ENCODE results near the gene FAM83B. TPM values are rescaled to one million over a fixed set of nuclear protein-coding genes. Genes with fewer than 3 reads are reported as not detected.

The FAM83B gene
- total and polyA plus RNA-seq, 2 donors (not counting 3 experiments of a cell fraction or from before 2014, with no cell fraction given) = not detected

DNA sequence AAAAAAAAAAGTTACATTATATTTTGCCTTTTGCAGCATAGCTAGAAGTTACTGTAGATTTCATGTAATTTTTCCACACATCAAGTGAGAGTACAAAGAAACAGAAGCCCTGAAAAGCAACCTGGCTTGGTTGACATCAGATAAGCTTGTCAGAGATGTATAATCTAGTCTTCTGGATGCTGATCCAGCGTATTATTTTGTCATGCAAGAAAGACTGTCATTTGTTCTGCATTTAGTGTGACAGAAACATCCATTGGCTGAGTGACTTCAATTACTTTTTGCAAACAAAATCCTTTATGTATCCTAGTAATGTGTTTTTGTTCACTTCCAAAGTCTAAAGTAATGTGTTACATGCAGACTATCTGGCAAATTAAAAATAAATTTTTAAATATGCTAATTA is 75.3 kb downstream of the FAM83B start:
- intact Hi-C loops (cut with micrococcal nuclease) = no loop called here
- dilution Hi-C loops (cut with MboI; ENCODE audit: extremely low pct_ligation_motif_present, low sequenced_read_pairs) = no loop called here
- no peaks in the 10 kb centered on the region for H3K9me1 ChIP-seq (replicated peaks; ENCODE audit: control insufficient read depth, extremely low read depth, insufficient read depth, low read length)
- no peaks in the 10 kb centered on the region for H3K36me3 ChIP-seq (ENCODE audit: control insufficient read depth in 2 of 2, extremely low read depth in 1 of 2, insufficient read depth in 2 of 2, low read length in 2 of 2)
- no peak overlapping the region for H3K4me2 ChIP-seq (ENCODE audit: insufficient read depth, low read length)
- no peak overlapping the region for H2AFZ ChIP-seq (ENCODE audit: low read depth, low read length)
- H3K9me3 ChIP-seq (replicated peaks; ENCODE audit: control insufficient read depth, insufficient read depth, low read length) = no peaks in the 10 kb centered on the region
- no peak overlapping the region for H3K27ac ChIP-seq (ENCODE audit: insufficient read depth, low read depth, low read length)
- no peak overlapping the region for H3K9ac ChIP-seq (replicated peaks; ENCODE audit: extremely low read depth, insufficient read depth, low read length)
- no TSS peak for BruUV-seq (replicated peaks)
- ChIA-PET CTCF (no interaction called here), POLR2A (no interaction called here)
- no peaks in the 10 kb centered on the region for H3K4me1 ChIP-seq (ENCODE audit: control insufficient read depth, extremely low read depth, insufficient read depth, low read length)
- TF ChIP-seq, protein P1, sequence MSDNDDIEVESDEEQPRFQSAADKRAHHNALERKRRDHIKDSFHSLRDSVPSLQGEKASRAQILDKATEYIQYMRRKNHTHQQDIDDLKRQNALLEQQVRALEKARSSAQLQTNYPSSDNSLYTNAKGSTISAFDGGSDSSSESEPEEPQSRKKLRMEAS (IDR thresholded peaks at IDR 0.05; ENCODE audit: insufficient read depth, insufficient read length) = no peak
- TF ChIP-seq, protein P2, sequence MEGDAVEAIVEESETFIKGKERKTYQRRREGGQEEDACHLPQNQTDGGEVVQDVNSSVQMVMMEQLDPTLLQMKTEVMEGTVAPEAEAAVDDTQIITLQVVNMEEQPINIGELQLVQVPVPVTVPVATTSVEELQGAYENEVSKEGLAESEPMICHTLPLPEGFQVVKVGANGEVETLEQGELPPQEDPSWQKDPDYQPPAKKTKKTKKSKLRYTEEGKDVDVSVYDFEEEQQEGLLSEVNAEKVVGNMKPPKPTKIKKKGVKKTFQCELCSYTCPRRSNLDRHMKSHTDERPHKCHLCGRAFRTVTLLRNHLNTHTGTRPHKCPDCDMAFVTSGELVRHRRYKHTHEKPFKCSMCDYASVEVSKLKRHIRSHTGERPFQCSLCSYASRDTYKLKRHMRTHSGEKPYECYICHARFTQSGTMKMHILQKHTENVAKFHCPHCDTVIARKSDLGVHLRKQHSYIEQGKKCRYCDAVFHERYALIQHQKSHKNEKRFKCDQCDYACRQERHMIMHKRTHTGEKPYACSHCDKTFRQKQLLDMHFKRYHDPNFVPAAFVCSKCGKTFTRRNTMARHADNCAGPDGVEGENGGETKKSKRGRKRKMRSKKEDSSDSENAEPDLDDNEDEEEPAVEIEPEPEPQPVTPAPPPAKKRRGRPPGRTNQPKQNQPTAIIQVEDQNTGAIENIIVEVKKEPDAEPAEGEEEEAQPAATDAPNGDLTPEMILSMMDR (IDR thresholded peaks at IDR 0.05; ENCODE audit: extremely low read depth in 1 of 2, insufficient read depth in 1 of 2, low read depth in 1 of 2, low read length in 2 of 2) = no peak
- no peak for TF ChIP-seq POLR2AphosphoS5 (IDR thresholded peaks at IDR 0.05; ENCODE audit: insufficient read depth, low read depth, low read length)
- no peaks in the 10 kb centered on the region for H3K27me3 ChIP-seq (ENCODE audit: control insufficient read depth in 2 of 2, insufficient read depth in 2 of 2, low read length in 2 of 2)
- FAIRE-seq (no peak), DNase-seq (ENCODE audit: low read depth, low spot score) (no peak)
- H3K4me3 ChIP-seq (replicated peaks in 1 of 3; ENCODE audit: insufficient read depth in 1 of 3, low read depth in 1 of 3, low read length in 3 of 3) = no peak overlapping the region
- H4K20me1 ChIP-seq (replicated peaks; ENCODE audit: control insufficient read depth, extremely low read depth, insufficient read depth, low read length) = no peaks in the 10 kb centered on the region
- no peaks in the 10 kb centered on the region for H3K79me2 ChIP-seq (ENCODE audit: control insufficient read depth, insufficient read depth, low read length)

DNA sequence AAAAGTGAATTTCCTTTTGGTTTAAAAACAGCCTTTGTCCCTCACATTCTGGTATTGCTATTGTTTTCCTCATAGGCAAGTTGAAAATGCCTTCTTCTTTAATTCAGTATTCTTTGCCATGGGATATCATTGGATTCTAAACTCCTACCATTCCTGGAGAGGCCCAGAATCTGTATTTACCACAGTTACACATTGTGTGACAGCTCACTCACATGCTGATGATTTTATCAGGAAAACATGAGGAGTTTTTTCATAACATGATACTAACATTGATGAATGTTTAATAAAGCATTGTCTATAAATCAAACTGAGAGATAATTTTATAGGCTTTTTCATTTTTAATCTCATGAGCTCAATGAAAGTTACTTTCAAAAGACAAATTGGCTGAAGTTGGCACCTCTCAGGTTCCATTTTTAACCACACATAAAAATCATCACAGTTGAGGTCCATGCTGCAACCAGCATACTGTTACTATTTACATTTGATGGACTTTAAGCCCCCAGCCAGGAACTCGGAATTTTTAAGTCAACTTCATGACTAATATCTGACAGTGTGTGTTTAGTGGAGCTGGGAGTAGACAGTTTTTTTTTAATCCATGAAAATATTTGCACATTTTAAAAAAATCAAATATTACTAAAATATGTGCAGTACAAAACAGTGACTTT is 82.8 kb downstream of the FAM83B start:
- H3K4me1 ChIP-seq (ENCODE audit: control insufficient read depth, extremely low read depth, insufficient read depth, low read length) = no peaks in the 10 kb centered on the region
- no peak for FAIRE-seq
- TF ChIP-seq JUN (IDR thresholded peaks at IDR 0.05; ENCODE audit: borderline replicate concordance, insufficient read depth, insufficient read length, low read depth) (no peak), POLR2A (IDR thresholded peaks at IDR 0.05; ENCODE audit: low read depth, low read length) (no peak)

More for the DNA sequence above, 82.8 kb downstream of the FAM83B start:
- H3K79me2 ChIP-seq (ENCODE audit: control insufficient read depth, insufficient read depth, low read length) = no peaks in the 10 kb centered on the region
- no peak overlapping the region for H2AFZ ChIP-seq (ENCODE audit: low read depth, low read length)
- H4K20me1 ChIP-seq (replicated peaks; ENCODE audit: control insufficient read depth, extremely low read depth, insufficient read depth, low read length) = no peaks in the 10 kb centered on the region
- no peaks in the 10 kb centered on the region for H3K9me1 ChIP-seq (replicated peaks; ENCODE audit: control insufficient read depth, extremely low read depth, insufficient read depth, low read length)
- ChIA-PET POLR2A (no interaction called here), CTCF (no interaction called here)
- no peak overlapping the region for H3K4me2 ChIP-seq (ENCODE audit: insufficient read depth, low read length)
- H3K27ac ChIP-seq (ENCODE audit: insufficient read depth, low read depth, low read length) = no peak overlapping the region
- intact Hi-C loops (cut with micrococcal nuclease) (no loop called here), dilution Hi-C loops (cut with MboI; ENCODE audit: extremely low pct_ligation_motif_present, low sequenced_read_pairs) (no loop called here)
- no peak overlapping the region for H3K9ac ChIP-seq (replicated peaks; ENCODE audit: extremely low read depth, insufficient read depth, low read length)
- no peaks in the 10 kb centered on the region for H3K36me3 ChIP-seq (ENCODE audit: control insufficient read depth in 2 of 2, extremely low read depth in 1 of 2, insufficient read depth in 2 of 2, low read length in 2 of 2)
- no peak overlapping the region for H3K4me3 ChIP-seq (replicated peaks in 1 of 3; ENCODE audit: insufficient read depth in 1 of 3, low read depth in 1 of 3, low read length in 3 of 3)
- H3K27me3 ChIP-seq (ENCODE audit: control insufficient read depth in 2 of 2, insufficient read depth in 2 of 2, low read length in 2 of 2) = peaks cover 0 to 2% of the 10 kb centered on the region in 2 experiments
- no peaks in the 10 kb centered on the region for H3K9me3 ChIP-seq (replicated peaks; ENCODE audit: control insufficient read depth, insufficient read depth, low read length)
- no TSS peak for BruUV-seq (replicated peaks)
- no peak for DNase-seq (ENCODE audit: low read depth, low spot score)

Data from endothelial cell of umbilical vein (primary cell).